Measurements from ENCODE around the gene MYO9B. TPM values are rescaled to one million over a fixed set of nuclear protein-coding genes. Genes with fewer than 3 reads are reported as not detected.
A peak's percentile ranks its signal among the peaks of the same experiment; 100 is the strongest.

The MYO9B gene
- total and polyA plus RNA-seq, 9 of the 15 experiments (the other 6 are each of a cell fraction or from before 2014, with no cell fraction given) = 2.4 to 77.6 (median 23.0) TPM

GRCh38 chr19:17109962-17110598, 34.5 kb downstream of the MYO9B start:
- in situ Hi-C loops (cut with MboI) = no loop called here
- Histone ChIP-seq H3K9me3 (replicated peaks; ENCODE audit: control insufficient read depth, insufficient read depth, low read depth, low read length) (no peaks in the 10 kb centered on the region), H4K20me1 (replicated peaks; ENCODE audit: control insufficient read depth, insufficient read depth, low read length) (peaks cover 19% of the 10 kb centered on the region), H3K4me1 (replicated peaks in 1 of 2; ENCODE audit: control insufficient read depth in 2 of 2, insufficient read depth in 2 of 2, low read length in 2 of 2) (peaks cover 0 to 24% of the 10 kb centered on the region in 2 experiments; a peak in 2 of 5 replicates), H3K27ac (ENCODE audit: extremely low read depth, low read depth, low read length) (no peak overlapping the region), H2AFZ (ENCODE audit: low read depth, low read length) (no peak overlapping the region), H3K79me2 (ENCODE audit: control insufficient read depth, insufficient read depth, low read length) (peaks cover 9% of the 10 kb centered on the region), H3K27me3 (ENCODE audit: control insufficient read depth in 2 of 2, insufficient read depth in 2 of 2, low read length in 2 of 2) (no peaks in the 10 kb centered on the region), H3K36me3 (ENCODE audit: control insufficient read depth, insufficient read depth, low read length) (peaks cover 44% of the 10 kb centered on the region; the same call in 2 of the 3 replicates), H3K4me3 (no peak overlapping the region), H3K9ac (ENCODE audit: insufficient read depth in 1 of 2, low read depth in 2 of 2, low read length in 2 of 2) (peak overlapping the region in 1 of 2 experiments; percentile 14; a peak in 1 of 4 replicates), H3K4me2 (ENCODE audit: insufficient read depth, low read length) (no peak overlapping the region), H3K9me1 (ENCODE audit: control insufficient read depth, insufficient read depth, low read length) (no peaks in the 10 kb centered on the region)
- BruUV-seq (replicated peaks) = no TSS peak
- no peak for TF ChIP-seq ZNF197 (CRISPR knock-in tag; IDR thresholded peaks at IDR 0.05; ENCODE audit: low read depth)
- no peak for TF ChIP-seq RNF2 (IDR thresholded peaks at IDR 0.05)
- no peak for TF ChIP-seq DNMT1 (IDR thresholded peaks at IDR 0.05)
- no peak for TF ChIP-seq TCF7L2 (IDR thresholded peaks at IDR 0.05; ENCODE audit: low read depth, low read length)
- TF ChIP-seq ZFX (CRISPR knock-in tag; IDR thresholded peaks at IDR 0.05) = no peak
- TF ChIP-seq ZNF384 (IDR thresholded peaks at IDR 0.05; ENCODE audit: low read depth, low read length) = no peak
- TF ChIP-seq MCM3 (IDR thresholded peaks at IDR 0.05) = no peak
- TF ChIP-seq ZBTB12 (CRISPR knock-in tag; IDR thresholded peaks at IDR 0.05) = no peak
- TF ChIP-seq ZBTB5 (IDR thresholded peaks at IDR 0.05) = no peak
- TF ChIP-seq SRSF3 (IDR thresholded peaks at IDR 0.05; ENCODE audit: insufficient read depth, low read length) = no peak
- TF ChIP-seq E2F8 (IDR thresholded peaks at IDR 0.05; ENCODE audit: low read depth, partially characterized antibody) = no peak
- TF ChIP-seq ZNF280A (IDR thresholded peaks at IDR 0.05; ENCODE audit: low read depth, partially characterized antibody) = no peak
- no peak for TF ChIP-seq NCOR1 (IDR thresholded peaks at IDR 0.05)
- TF ChIP-seq GATAD2B (IDR thresholded peaks at IDR 0.05; ENCODE audit: borderline replicate concordance) = no peak
- intact Hi-C loops (cut with micrococcal nuclease) = no loop called here
- POLR2A ChIA-PET = interaction anchor here (0.6 kb wide), 1 partner anchor 370 kb away, joined by 3 read pairs; no protein-coding TSS in a partner anchor
- WGBS (ENCODE audit: insufficient coverage, low coverage, missing lambda C conversion rate) = 88% methylated on average over 22 of the region's 26 CpGs
- CTCF ChIA-PET (ENCODE audit: low intra/inter-chr PET ratio) = no interaction called here
- no peak for DNase-seq (ENCODE audit: extremely low read depth in 1 of 4, low spot score in 3 of 4)
- no peak for FAIRE-seq
- ATAC-seq = no peak
